ENCODE measurements around the gene C3orf20.

DNA sequence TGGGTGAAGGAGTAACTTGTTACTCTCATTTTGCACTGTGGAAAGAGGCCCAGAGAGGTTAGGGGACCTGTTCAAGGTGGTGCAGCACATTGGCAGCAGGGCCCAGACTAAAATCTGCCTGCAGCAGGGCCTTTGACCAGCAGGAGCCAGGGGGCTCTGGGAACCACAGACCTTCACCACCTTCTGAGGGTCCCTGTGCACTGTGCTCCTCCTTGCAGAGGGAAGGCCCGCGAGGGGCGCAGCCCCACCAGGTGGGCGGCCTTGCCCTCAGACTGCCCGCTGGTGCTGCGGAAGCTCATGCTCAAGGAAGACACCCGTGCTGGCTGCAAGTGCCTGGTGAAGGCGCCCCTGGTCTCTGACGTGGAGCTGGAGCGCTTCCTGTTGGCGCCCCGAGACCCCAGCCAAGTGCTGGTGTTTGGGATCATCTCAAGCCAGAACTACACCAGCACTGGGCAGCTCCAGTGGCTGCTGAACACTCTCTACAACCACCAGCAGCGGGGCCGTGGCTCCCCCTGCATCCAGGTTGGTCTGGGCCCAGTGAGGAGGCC is 82.3 kb downstream of the C3orf20 start:
- no peak for TF ChIP-seq NFRKB (IDR thresholded peaks at IDR 0.05)
- TF ChIP-seq FOXM1 (IDR thresholded peaks at IDR 0.05; ENCODE audit: borderline replicate concordance), result no peak
- no peak for TF ChIP-seq ELF4 (IDR thresholded peaks at IDR 0.05)
- no peak for TF ChIP-seq FOXK2 (IDR thresholded peaks at IDR 0.05)
- no peak for TF ChIP-seq SUZ12 (IDR thresholded peaks at IDR 0.05)
